ENCODE results near the gene DCBLD1.

GRCh38 chr6:117573006-117573680, 90.7 kb downstream of the DCBLD1 start:
- TF ChIP-seq CTCF (IDR thresholded peaks at IDR 0.05) (no peak), POLR2A (IDR thresholded peaks at IDR 0.05) (no peak), POLR2AphosphoS5 (IDR thresholded peaks at IDR 0.05) (no peak)

Measured in prostate gland (tissue), 2 donors.